Caco-2 (cell line): Measurements from ENCODE around the gene TSPAN18. TPM values are rescaled to one million over a fixed set of nuclear protein-coding genes. Genes with fewer than 3 reads are reported as not detected.

Experiments
- BruUV-seq: library from RNA; stranded (reverse); fragments of 400-500 nt; replicated peaks from 2 replicates; lab custom pipeline; 2021; lab: Mats Ljungman, UMichigan
- CTCF ChIA-PET: fragments of 300-600 bp; sonication (Branson Sonifier 250); formaldehyde crosslinking; loops from one replicate; lab custom pipeline; 2022; ENCODE audit warnings: antibody characterized with exemption; lab: Charles Lee
- POLR2A ChIA-PET: fragments of 300-600 bp; sonication (Branson Sonifier 250); formaldehyde crosslinking; loops from one replicate; lab custom pipeline; 2022; ENCODE audit warnings: antibody characterized with exemption; lab: Charles Lee
- DNase-seq, 2 experiments: peaks; one replicate each; pipeline versions ENCODE4 v3.0.0 to v3.0.0-alpha.2; 2020 to 2022
- H3K27me3 ChIP-seq: replicated peaks from 2 replicates; pipeline ENCODE4 v1.6.0; 2011; ENCODE audit warnings: low read length; ENCODE audit not compliant: control insufficient read depth, insufficient read depth
- H3K36me3 ChIP-seq: 2 replicates; pipeline ENCODE4 v1.5.1; 2011; ENCODE audit warnings: low read length; ENCODE audit not compliant: control insufficient read depth, insufficient read depth
- H3K4me1 ChIP-seq: fragments of 250-450 bp; sonication (Bioruptor Pico); 2 replicates; pipeline ENCODE4 v1.5.1; 2020; ENCODE audit warnings: mild to moderate bottlenecking
- H3K4me3 ChIP-seq: 2 replicates; pipeline ENCODE4 v1.5.1; 2011; ENCODE audit warnings: low read depth, mild to moderate bottlenecking, control low read depth, low read length
- H3K9me3 ChIP-seq: fragments of 250-450 bp; sonication (Bioruptor Pico); 2 replicates; pipeline ENCODE4 v1.5.1; 2020; ENCODE audit warnings: mild to moderate bottlenecking, moderate library complexity
- H3K27ac Mint-ChIP-seq: one replicate; pipeline ENCODE4 v1.8.0; 2022; ENCODE audit warnings: mixed read lengths; ENCODE audit not compliant: unreplicated experiment
- H3K27me3 Mint-ChIP-seq: one replicate; pipeline ENCODE4 v1.8.0; 2022; ENCODE audit warnings: mixed read lengths; ENCODE audit not compliant: insufficient read depth, unreplicated experiment
- H3K36me3 Mint-ChIP-seq: one replicate; pipeline ENCODE4 v1.8.0; 2022; ENCODE audit warnings: mild to moderate bottlenecking, mixed read lengths; ENCODE audit not compliant: insufficient read depth, unreplicated experiment
- H3K4me1 Mint-ChIP-seq: one replicate; pipeline ENCODE4 v1.8.0; 2022; ENCODE audit warnings: low read depth, mixed read lengths; ENCODE audit not compliant: unreplicated experiment
- H3K4me3 Mint-ChIP-seq: one replicate; pipeline ENCODE4 v1.8.0; 2022; ENCODE audit warnings: mild to moderate bottlenecking, moderate library complexity, mixed read lengths; ENCODE audit not compliant: unreplicated experiment
- H3K9me3 Mint-ChIP-seq: one replicate; pipeline ENCODE4 v1.8.0; 2022; ENCODE audit warnings: mixed read lengths; ENCODE audit not compliant: unreplicated experiment
- intact Hi-C: fragments of 100-400 bp; cut with micrococcal nuclease; formaldehyde crosslinking; loops from one replicate; pipeline ENCODE4 v1.10.0; 2022; ENCODE audit not compliant: unreplicated experiment
- total RNA-seq: library from RNA; stranded (reverse); gene quantifications from 2 replicates; pipeline ENCODE4 v1.2.3, GENCODE V29; 2022
- TF ChIP-seq, protein P1 (sequence below), 2 experiments: fragments of 200-600 bp in 1 of 2; IDR thresholded peaks; 1 replicate in 1 of 2; 2 replicates in 1 of 2; pipeline versions ENCODE4 v1.5.1 to v1.8.0; 2011 to 2022; ENCODE audit warnings: antibody characterized with exemption in 1 of 2, control low read depth in 1 of 2, inconsistent platforms in 1 of 2, low read depth in 1 of 2, low read length in 1 of 2, mild to moderate bottlenecking in 1 of 2, moderate library complexity in 1 of 2; ENCODE audit not compliant: insufficient read depth in 1 of 2, severe bottlenecking in 1 of 2, unreplicated experiment in 1 of 2

The TSPAN18 gene
- total RNA-seq, 1 experiment from 2014 or later = 7.4 TPM

DNA sequence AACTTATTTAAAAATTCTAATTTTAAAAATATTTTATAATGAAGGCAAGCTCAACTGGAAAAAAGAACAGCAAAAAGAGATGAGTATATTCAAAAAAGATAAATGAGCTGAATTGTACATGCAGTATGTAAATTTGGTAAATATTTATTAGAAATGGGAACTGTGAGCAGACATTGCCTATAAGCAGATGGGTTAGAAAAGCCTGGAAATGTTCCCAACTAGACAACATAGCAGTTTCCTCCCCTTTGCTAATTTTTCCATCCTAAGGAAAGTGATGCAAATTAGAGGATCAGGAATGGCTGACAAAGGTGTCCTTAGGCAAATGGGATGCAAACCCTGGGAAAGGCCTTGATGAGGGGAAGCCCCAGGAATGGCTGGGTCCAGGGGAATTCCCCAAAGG lies 186.7 kb downstream of the TSPAN18 start:
- no peaks in the 10 kb centered on the region for H3K27me3 ChIP-seq
- Mint-ChIP-seq H3K4me3 (no peak overlapping the region), H3K27me3 (no peaks in the 10 kb centered on the region), H3K4me1 (peaks cover 7% of the 10 kb centered on the region), H3K27ac (no peak overlapping the region), H3K9me3 (no peaks in the 10 kb centered on the region), H3K36me3 (no peaks in the 10 kb centered on the region)
- TF ChIP-seq, protein P1, sequence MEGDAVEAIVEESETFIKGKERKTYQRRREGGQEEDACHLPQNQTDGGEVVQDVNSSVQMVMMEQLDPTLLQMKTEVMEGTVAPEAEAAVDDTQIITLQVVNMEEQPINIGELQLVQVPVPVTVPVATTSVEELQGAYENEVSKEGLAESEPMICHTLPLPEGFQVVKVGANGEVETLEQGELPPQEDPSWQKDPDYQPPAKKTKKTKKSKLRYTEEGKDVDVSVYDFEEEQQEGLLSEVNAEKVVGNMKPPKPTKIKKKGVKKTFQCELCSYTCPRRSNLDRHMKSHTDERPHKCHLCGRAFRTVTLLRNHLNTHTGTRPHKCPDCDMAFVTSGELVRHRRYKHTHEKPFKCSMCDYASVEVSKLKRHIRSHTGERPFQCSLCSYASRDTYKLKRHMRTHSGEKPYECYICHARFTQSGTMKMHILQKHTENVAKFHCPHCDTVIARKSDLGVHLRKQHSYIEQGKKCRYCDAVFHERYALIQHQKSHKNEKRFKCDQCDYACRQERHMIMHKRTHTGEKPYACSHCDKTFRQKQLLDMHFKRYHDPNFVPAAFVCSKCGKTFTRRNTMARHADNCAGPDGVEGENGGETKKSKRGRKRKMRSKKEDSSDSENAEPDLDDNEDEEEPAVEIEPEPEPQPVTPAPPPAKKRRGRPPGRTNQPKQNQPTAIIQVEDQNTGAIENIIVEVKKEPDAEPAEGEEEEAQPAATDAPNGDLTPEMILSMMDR (IDR thresholded peaks at IDR 0.05; ENCODE audit: insufficient read depth in 1 of 2, low read depth in 1 of 2, low read length in 1 of 2, severe bottlenecking in 1 of 2, unreplicated experiment in 1 of 2) = no peak
- no TSS peak for BruUV-seq
- no peak for DNase-seq
- intact Hi-C loops = no loop called here
- ChIA-PET POLR2A (no interaction called here), CTCF (no interaction called here)
- H3K9me3 ChIP-seq = no peaks in the 10 kb centered on the region
- no peaks in the 10 kb centered on the region for H3K4me1 ChIP-seq
- H3K4me3 ChIP-seq = no peak overlapping the region
- H3K36me3 ChIP-seq = no peaks in the 10 kb centered on the region

DNA sequence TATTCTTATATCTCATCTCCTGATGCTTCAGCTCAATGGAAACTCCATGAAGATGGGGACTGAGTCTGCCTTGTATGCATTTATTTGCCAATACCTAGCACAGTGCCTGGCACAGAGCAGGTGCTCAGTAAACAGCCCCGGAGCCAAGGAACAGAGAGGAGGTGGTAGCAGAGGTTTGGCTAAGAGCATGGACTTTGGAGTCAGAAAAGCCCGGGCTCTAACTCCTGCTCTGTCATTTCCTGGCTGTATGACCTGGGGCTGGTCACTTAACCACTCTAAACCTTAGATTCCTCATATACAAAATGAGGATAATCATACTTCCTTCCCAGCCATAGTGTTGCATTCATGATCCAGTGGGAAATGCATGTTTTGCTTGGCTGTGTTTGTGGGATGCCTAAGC lies 187.3 kb downstream of the TSPAN18 start:
- no peak for DNase-seq
- Histone ChIP-seq H3K9me3 (no peaks in the 10 kb centered on the region), H3K4me1 (no peaks in the 10 kb centered on the region), H3K4me3 (no peak overlapping the region), H3K36me3 (no peaks in the 10 kb centered on the region), H3K27me3 (no peaks in the 10 kb centered on the region)
- no peaks in the 10 kb centered on the region for H3K36me3 Mint-ChIP-seq
- TF ChIP-seq, protein P1 (IDR thresholded peaks at IDR 0.05; ENCODE audit: insufficient read depth in 1 of 2, low read depth in 1 of 2, low read length in 1 of 2, severe bottlenecking in 1 of 2, unreplicated experiment in 1 of 2) = no peak
- peaks cover 7% of the 10 kb centered on the region for H3K4me1 Mint-ChIP-seq
- intact Hi-C loops = no loop called here
- ChIA-PET CTCF (no interaction called here), POLR2A (no interaction called here)
- no peak overlapping the region for H3K4me3 Mint-ChIP-seq
- no TSS peak for BruUV-seq
- no peaks in the 10 kb centered on the region for H3K9me3 Mint-ChIP-seq
- no peaks in the 10 kb centered on the region for H3K27me3 Mint-ChIP-seq
- no peak overlapping the region for H3K27ac Mint-ChIP-seq

DNA sequence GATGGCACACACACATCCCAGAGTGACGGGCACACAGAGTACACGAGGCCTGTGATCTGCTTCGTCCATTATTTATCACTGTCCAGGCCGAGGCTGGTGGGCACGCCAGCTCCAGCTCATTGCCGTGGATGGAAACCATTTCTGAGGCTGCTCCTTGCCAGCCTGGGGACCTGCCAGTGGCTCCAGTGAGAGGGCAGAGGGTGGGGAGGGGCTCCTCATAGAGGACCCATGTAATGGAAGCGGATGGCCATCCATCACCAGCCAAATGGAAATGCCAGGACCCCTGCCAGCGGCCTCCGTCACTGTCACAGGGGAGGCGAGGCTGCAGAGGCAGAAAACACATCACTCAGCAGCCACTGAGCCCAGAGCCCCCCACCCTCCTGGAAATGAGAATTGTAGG lies 188.2 kb downstream of the TSPAN18 start:
- POLR2A ChIA-PET = no interaction called here
- intact Hi-C loops = no loop called here
- Mint-ChIP-seq H3K4me1 (peaks cover 7% of the 10 kb centered on the region), H3K27me3 (no peaks in the 10 kb centered on the region), H3K36me3 (no peaks in the 10 kb centered on the region), H3K9me3 (no peaks in the 10 kb centered on the region), H3K27ac (no peak overlapping the region), H3K4me3 (no peak overlapping the region)
- Histone ChIP-seq H3K9me3 (no peaks in the 10 kb centered on the region), H3K36me3 (no peaks in the 10 kb centered on the region), H3K4me1 (no peaks in the 10 kb centered on the region), H3K27me3 (no peaks in the 10 kb centered on the region), H3K4me3 (no peak overlapping the region)
- no peak for DNase-seq
- TF ChIP-seq, protein P1 (IDR thresholded peaks at IDR 0.05; ENCODE audit: insufficient read depth in 1 of 2, low read depth in 1 of 2, low read length in 1 of 2, severe bottlenecking in 1 of 2, unreplicated experiment in 1 of 2) = no peak
- no TSS peak for BruUV-seq
- CTCF ChIA-PET = no interaction called here
